ENCODE results near the gene ERC2.
"Not testable (repeated sequence)": the region's sequence is repeated elsewhere in the genome, so short reads cannot be mapped to it uniquely, and the experiment has no call there.

The ERC2 gene

DNA sequence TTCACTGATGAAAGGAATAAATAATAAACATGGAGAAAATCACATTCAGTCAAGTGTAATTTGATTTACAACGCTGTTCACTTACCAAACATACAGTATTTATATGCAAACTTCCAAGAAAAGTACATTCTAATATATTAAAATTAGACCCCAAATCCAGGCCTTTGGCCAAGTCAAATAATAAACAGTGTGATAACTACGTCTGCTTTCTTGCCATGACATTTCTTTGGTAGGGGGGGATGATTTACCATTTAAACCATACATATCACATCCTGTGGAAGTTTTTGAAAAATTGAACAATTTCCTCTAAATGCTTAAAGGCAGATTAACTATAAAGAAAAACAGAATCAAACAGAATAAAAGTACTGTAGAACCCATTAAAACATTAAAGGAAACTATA, 613.0 kb downstream of the ERC2 start:
- no peak for ATAC-seq
- TF ChIP-seq GLIS3 (CRISPR knock-in tag; IDR thresholded peaks at IDR 0.05) (no peak), ZNF8 (CRISPR knock-in tag; IDR thresholded peaks at IDR 0.05) (no peak), CSDC2 (CRISPR knock-in tag; IDR thresholded peaks at IDR 0.05) (no peak), ZNF70 (CRISPR knock-in tag; IDR thresholded peaks at IDR 0.05) (no peak), TCF4 (CRISPR knock-in tag; IDR thresholded peaks at IDR 0.05; ENCODE audit: borderline replicate concordance) (no peak), ZC3H10 (CRISPR knock-in tag; IDR thresholded peaks at IDR 0.05) (no peak), ARNTL (CRISPR knock-in tag; IDR thresholded peaks at IDR 0.05; ENCODE audit: borderline replicate concordance, low read depth) (no peak), TOX (CRISPR knock-in tag; IDR thresholded peaks at IDR 0.05; ENCODE audit: borderline replicate concordance) (no peak)
- TF ChIP-seq, protein P1, sequence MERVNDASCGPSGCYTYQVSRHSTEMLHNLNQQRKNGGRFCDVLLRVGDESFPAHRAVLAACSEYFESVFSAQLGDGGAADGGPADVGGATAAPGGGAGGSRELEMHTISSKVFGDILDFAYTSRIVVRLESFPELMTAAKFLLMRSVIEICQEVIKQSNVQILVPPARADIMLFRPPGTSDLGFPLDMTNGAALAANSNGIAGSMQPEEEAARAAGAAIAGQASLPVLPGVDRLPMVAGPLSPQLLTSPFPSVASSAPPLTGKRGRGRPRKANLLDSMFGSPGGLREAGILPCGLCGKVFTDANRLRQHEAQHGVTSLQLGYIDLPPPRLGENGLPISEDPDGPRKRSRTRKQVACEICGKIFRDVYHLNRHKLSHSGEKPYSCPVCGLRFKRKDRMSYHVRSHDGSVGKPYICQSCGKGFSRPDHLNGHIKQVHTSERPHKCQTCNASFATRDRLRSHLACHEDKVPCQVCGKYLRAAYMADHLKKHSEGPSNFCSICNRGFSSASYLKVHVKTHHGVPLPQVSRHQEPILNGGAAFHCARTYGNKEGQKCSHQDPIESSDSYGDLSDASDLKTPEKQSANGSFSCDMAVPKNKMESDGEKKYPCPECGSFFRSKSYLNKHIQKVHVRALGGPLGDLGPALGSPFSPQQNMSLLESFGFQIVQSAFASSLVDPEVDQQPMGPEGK (CRISPR knock-in tag; IDR thresholded peaks at IDR 0.05; ENCODE audit: borderline replicate concordance): no peak

DNA sequence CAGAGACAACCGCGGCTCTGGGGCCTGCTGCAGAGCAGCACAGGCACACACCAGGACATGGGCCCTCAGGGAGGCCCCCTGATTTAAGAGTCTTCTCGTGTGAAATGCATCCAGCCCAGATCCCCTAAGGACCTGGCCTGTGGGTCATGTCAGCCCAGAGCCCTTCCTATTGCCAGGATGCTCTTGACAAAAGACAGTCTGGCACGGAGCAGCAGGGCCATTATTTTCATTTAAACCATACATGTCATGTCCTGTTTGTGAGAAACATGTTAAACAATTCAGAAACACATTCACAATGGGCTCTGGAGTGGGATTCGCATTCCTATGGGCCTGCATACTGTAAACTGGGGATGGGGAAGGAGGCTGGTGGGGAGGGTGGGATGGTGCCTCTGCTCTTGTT, 613.8 kb downstream of the ERC2 start:
- peak; percentile 33 for ATAC-seq
- TF ChIP-seq CSDC2 (CRISPR knock-in tag; IDR thresholded peaks at IDR 0.05) (no peak), PPARA (CRISPR knock-in tag; IDR thresholded peaks at IDR 0.05; ENCODE audit: borderline replicate concordance) (no peak), ESRRG (CRISPR knock-in tag; IDR thresholded peaks at IDR 0.05) (no peak)
- TF ChIP-seq, protein P1 (CRISPR knock-in tag; IDR thresholded peaks at IDR 0.05; ENCODE audit: borderline replicate concordance): no peak
- TF ChIP-seq, protein P2, sequence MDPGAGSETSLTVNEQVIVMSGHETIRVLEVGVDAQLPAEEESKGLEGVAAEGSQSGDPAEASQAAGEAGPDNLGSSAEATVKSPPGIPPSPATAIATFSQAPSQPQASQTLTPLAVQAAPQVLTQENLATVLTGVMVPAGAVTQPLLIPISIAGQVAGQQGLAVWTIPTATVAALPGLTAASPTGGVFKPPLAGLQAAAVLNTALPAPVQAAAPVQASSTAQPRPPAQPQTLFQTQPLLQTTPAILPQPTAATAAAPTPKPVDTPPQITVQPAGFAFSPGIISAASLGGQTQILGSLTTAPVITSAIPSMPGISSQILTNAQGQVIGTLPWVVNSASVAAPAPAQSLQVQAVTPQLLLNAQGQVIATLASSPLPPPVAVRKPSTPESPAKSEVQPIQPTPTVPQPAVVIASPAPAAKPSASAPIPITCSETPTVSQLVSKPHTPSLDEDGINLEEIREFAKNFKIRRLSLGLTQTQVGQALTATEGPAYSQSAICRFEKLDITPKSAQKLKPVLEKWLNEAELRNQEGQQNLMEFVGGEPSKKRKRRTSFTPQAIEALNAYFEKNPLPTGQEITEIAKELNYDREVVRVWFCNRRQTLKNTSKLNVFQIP (CRISPR knock-in tag; IDR thresholded peaks at IDR 0.05; ENCODE audit: borderline replicate concordance, low read depth): no peak

DNA sequence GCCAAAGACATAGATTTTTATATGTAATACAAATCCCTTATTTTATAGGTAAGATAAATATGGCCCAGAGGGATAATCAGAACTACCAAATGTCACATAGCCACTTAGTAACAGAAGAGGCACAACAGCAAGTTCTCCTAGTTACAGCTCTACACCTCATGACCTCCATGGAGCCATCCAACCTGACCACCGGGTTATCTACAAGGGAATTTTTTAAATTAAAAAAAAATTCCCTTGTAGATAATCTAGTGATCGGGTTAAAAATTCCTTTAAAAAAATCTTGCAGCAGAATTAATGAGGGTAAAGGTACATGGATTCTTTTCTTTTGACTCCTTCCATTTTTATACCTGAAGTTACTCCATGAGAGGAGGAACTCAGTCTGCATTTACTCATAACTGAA, 615.9 kb downstream of the ERC2 start:
- TF ChIP-seq RARB (CRISPR knock-in tag; IDR thresholded peaks at IDR 0.05) (no peak), ZNF70 (CRISPR knock-in tag; IDR thresholded peaks at IDR 0.05) (no peak), TCF4 (CRISPR knock-in tag; IDR thresholded peaks at IDR 0.05; ENCODE audit: borderline replicate concordance) (no peak), OSR1 (CRISPR knock-in tag; IDR thresholded peaks at IDR 0.05) (no peak), GLIS3 (CRISPR knock-in tag; IDR thresholded peaks at IDR 0.05) (no peak), PPARA (CRISPR knock-in tag; IDR thresholded peaks at IDR 0.05; ENCODE audit: borderline replicate concordance) (no peak), ZNF8 (CRISPR knock-in tag; IDR thresholded peaks at IDR 0.05) (no peak), TOX (CRISPR knock-in tag; IDR thresholded peaks at IDR 0.05; ENCODE audit: borderline replicate concordance) (no peak), SNAI2 (CRISPR knock-in tag; IDR thresholded peaks at IDR 0.05) (no peak), ZFP3 (CRISPR knock-in tag; IDR thresholded peaks at IDR 0.05) (no peak)
- TF ChIP-seq, protein P1 (CRISPR knock-in tag; IDR thresholded peaks at IDR 0.05; ENCODE audit: borderline replicate concordance): no peak
- ATAC-seq: no peak

DNA sequence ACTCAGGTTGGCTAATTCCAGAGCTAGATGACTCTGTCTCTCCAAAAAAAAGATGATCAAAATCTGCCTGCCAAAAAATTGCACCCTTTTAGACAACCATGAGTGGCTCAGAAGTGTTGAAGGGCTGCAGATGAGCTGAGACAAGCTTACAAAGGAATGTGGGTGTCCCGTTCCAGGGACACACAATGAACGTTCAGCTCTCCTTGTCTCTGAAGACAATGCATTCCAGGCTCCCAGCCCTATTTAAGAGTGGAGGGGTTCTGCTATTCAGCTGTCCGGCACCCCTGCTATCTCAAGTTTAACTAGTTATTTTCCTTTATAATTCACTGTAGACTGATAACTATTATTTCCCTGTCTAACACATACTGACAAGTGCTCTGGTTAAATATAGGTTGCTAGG, 626.1 kb downstream of the ERC2 start:
- ATAC-seq: no peak
- TF ChIP-seq OSR1 (CRISPR knock-in tag; IDR thresholded peaks at IDR 0.05): no peak
- TF ChIP-seq ARNTL (CRISPR knock-in tag; IDR thresholded peaks at IDR 0.05; ENCODE audit: borderline replicate concordance, low read depth): no peak
- TF ChIP-seq, protein P1 (CRISPR knock-in tag; IDR thresholded peaks at IDR 0.05; ENCODE audit: borderline replicate concordance): no peak
- TF ChIP-seq ISL1 (CRISPR knock-in tag; IDR thresholded peaks at IDR 0.05): no peak
- TF ChIP-seq ZNF565 (CRISPR knock-in tag; conservative IDR thresholded peaks at IDR 0.05; ENCODE audit: low read depth): no peak
- TF ChIP-seq, protein P2 (CRISPR knock-in tag; IDR thresholded peaks at IDR 0.05; ENCODE audit: borderline replicate concordance, low read depth): no peak
- no peak for TF ChIP-seq CSDC2 (CRISPR knock-in tag; IDR thresholded peaks at IDR 0.05)
- TF ChIP-seq RARB (CRISPR knock-in tag; IDR thresholded peaks at IDR 0.05): no peak
- TF ChIP-seq, protein P3, sequence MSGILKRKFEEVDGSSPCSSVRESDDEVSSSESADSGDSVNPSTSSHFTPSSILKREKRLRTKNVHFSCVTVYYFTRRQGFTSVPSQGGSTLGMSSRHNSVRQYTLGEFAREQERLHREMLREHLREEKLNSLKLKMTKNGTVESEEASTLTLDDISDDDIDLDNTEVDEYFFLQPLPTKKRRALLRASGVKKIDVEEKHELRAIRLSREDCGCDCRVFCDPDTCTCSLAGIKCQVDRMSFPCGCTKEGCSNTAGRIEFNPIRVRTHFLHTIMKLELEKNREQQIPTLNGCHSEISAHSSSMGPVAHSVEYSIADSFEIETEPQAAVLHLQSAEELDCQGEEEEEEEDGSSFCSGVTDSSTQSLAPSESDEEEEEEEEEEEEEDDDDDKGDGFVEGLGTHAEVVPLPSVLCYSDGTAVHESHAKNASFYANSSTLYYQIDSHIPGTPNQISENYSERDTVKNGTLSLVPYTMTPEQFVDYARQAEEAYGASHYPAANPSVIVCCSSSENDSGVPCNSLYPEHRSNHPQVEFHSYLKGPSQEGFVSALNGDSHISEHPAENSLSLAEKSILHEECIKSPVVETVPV (CRISPR knock-in tag; IDR thresholded peaks at IDR 0.05): no peak

DNA sequence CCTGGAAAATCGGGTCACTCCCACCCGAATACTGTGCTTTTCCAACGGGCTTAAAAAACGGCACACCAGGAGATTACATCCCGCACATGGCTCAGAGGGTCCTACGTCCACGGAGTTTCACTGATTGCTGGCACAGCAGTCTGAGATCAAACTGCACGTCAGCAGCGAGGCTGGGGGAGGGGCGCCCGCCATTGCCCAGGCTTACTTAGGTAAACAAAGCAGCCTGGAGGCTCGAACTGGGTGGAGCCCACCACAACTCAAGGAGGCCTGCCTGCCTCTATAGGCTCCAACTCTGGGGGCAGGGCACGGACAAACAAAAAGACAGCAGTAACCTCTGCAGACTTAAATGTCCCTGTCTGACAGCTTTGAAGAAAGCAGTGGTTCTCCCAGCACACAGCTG, 636.4 kb downstream of the ERC2 start:
- not testable (repeated sequence) for ATAC-seq

Measured in SK-N-SH treated with all-trans-retinoic acid at 6 μM for 48 hours (cell line).